ENCODE results near the gene GON4L.
"Not testable (repeated sequence)": the region's sequence is repeated elsewhere in the genome, so short reads cannot be mapped to it uniquely, and the experiment has no call there.

The GON4L gene

GRCh38 chr1:155856975-155857930 is at the start of gene GON4L:
Gene GON4L (minus strand): TSS chr1:155857214. CDS start chr1:155853780, 3,434 bp downstream.
- peak; percentile 76 to 84 for DNase-seq (ENCODE audit: low read depth in 1 of 2, low spot score in 1 of 2)

DNA sequence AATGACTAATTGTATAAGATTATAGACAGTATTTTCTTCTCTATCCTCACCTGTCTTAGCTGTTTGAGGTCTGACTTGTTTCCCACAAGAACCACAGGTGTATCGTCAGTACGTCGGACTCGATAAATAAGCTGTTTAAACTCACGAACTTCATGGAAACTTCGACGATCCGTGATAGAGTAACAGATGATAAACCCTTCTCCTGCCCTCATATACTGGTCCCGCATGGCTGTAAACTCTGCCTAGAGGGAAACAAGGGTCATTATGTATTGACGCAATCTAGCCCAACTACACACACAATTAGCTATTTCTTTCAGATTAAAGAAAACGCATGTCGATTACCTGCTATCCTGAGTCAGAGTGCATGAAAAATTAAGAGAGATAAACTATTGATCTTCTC is 47.2 kb upstream of the GON4L start:
- DNase-seq (ENCODE audit: low read depth in 1 of 2, low spot score in 1 of 2): no peak

GRCh38 chr1:155900161-155900560 is 43.1 kb upstream of the GON4L start:
- DNase-seq (ENCODE audit: low read depth in 1 of 2, low spot score in 1 of 2): no peak

DNA sequence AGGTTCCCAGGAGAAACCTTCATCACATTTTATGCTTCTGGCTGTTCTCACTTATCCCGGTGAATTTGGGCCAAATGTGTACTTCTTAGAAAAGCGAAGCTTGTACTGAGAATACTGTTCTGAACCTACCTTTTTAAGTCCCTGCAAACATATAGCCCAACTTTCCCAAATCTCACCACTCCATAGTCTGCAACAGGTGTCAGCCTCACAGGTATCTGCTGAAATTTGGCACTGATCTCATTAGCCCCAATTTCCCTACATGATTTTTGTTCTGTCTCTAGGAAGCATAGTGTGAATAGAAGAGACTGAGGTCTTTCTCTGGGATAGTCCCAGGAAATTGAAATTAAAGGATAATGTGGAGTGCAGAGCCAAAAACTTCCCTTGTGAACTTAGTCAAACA is 42.7 kb upstream of the GON4L start:
- DNase-seq (ENCODE audit: low read depth in 1 of 2, low spot score in 1 of 2): no peak

DNA sequence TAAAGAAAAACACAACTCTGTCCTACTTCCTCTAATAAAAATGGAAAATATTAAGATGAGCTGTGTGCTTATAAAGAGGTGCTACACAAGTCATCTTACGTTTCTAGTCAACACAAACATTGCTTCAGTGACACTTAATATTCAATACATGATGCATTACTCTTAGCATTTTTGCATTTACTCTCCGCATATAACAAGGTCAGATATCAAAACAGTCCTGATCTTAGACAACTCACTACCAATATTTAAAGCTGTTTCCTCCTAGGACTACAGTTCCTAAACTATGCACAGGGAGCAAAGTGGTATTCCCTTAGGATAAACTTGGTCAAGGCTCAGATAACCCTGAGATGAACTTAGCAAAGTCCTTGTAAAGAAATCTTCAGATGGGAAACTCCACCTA is 41.9 kb upstream of the GON4L start:
- DNase-seq (ENCODE audit: low read depth in 1 of 2, low spot score in 1 of 2): no peak

DNA sequence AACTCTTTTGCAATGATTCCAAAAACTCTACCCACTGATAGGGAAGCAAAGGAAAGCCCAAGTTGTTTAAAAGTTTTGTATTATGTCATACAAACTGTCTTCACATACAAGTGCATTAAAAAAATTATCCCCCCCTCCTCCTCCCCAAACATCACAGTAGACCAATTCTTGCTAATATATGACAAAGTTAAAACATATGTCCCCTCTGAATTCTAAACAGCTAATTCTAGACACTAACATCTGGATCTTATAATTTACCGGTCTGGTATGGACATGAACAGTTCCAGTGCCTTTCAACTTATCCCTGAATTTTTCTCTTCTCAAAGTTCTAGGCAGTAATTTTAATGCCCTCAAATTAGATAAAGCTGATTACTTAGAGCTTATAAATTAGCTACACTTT is 40.7 kb upstream of the GON4L start:
- no peak for DNase-seq (ENCODE audit: low read depth in 1 of 2, low spot score in 1 of 2)

- not testable (repeated sequence) for DNase-seq (ENCODE audit: low read depth in 1 of 2, low spot score in 1 of 2)
Observed at GRCh38 chr1:155896476-155896875, 39.5 kb upstream of the GON4L start.

- DNase-seq (ENCODE audit: low read depth in 1 of 2, low spot score in 1 of 2): not testable (repeated sequence)
Observed at GRCh38 chr1:155895617-155896016, 38.6 kb upstream of the GON4L start.

DNA sequence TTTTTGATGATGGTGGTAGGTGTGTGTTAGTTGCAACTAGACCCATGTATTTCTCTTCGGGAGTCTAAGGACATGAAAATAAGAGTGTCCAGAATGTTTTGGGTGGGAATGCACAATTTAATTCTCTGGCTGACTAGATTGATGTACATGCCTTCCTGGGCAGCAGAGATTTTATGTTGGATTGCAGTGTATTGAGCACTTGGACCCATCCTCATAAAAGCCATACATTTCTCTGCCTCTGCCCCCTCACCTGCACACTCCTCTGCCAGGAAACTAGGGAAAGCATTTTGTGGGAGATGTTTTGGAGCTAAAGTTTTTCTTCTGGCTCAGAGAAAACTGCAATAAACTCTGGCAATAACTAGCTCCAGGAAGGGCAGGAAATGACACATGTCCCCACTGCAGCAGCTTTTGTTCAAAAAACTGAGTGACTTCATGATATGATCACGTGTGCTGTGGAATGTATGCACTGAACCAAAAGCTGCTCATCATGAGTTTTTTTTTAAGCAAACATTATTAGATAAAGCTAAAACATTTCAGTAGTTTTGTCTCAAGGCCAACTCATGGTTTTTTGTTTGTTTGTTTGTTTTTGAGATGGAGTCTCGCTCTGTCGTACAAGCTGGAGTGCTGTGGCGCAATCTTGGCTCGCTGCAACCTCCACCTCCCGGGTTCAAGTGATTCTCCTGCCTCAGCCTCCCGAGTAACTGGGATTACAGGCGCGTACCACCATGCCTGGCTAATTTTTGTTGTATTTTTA is 36.6 kb upstream of the GON4L start:
- DNase-seq (ENCODE audit: low read depth in 1 of 2, low spot score in 1 of 2): no peak

DNA sequence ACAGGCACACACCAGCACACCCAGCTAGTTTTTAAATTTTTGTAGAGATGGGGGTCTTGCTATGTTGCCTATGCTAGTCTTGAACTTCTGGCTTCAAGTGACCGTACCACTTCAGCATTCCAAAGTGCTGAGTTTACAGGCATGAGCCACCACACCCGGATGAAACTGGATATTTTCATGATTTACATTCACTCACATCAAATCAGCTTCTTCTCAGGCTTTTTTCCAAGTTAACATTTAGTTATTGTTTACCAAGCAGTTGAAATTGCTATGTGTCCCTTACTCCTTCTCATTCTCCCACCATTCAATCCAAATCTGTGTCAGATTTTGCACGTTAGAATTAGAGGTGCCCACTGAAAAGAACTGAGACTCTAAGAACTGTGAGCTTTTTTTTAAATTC is 35.8 kb upstream of the GON4L start:
- DNase-seq (ENCODE audit: low read depth in 1 of 2, low spot score in 1 of 2): no peak

DNA sequence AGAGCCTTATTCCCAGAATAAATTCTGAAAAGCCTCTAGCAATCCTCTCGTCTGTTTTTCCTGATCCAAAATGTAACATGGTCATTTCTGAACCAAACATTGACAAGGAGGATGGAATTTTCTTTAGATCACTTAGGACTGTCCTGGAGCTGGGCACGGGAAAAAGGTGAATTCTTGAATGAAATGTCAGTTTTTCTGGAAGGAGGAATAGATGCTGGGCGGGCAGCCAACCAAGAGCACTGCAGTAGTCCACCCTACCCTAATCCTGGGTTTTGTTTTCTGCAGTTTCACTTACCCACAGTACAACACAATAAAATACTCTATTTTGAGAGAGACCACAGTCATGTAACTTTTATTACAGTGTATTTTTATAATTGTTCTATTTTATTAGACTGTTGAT is 33.2 kb upstream of the GON4L start:
- no peak for DNase-seq (ENCODE audit: low read depth in 1 of 2, low spot score in 1 of 2)

- no peak for DNase-seq (ENCODE audit: low read depth in 1 of 2, low spot score in 1 of 2)
Observed at GRCh38 chr1:155889566-155889965, 32.6 kb upstream of the GON4L start.

DNA sequence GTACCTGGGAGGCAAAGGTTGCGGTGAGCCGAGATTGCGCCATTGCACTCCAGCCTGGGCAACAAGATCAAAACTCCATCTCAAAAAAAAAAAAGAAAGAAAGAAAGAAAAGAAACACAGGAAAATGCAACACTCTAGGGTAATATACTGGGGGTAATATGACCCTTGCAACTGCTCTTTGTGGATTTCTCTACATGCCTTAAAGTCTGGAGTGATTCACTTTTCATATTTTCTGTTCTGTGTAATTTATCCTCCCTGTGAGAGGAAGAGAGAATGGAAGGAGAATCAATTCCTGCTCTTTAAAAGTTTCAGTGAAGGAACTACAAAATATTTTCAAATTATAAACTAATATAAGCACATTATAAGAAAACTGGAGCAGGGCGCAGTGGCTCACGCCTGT is 31.5 kb upstream of the GON4L start:
- no peak for DNase-seq (ENCODE audit: low read depth in 1 of 2, low spot score in 1 of 2)

GRCh38 chr1:155884982-155885381 is 28.0 kb upstream of the GON4L start:
- no peak for DNase-seq (ENCODE audit: low read depth in 1 of 2, low spot score in 1 of 2)

GRCh38 chr1:155884031-155884960 is 27.3 kb upstream of the GON4L start:
- DNase-seq (ENCODE audit: low read depth in 1 of 2, low spot score in 1 of 2): no peak

GRCh38 chr1:155882766-155883165 is 25.8 kb upstream of the GON4L start:
- DNase-seq (ENCODE audit: low read depth in 1 of 2, low spot score in 1 of 2): no peak

GRCh38 chr1:155882235-155882634 is 25.2 kb upstream of the GON4L start:
- DNase-seq (ENCODE audit: low read depth in 1 of 2, low spot score in 1 of 2): no peak

DNA sequence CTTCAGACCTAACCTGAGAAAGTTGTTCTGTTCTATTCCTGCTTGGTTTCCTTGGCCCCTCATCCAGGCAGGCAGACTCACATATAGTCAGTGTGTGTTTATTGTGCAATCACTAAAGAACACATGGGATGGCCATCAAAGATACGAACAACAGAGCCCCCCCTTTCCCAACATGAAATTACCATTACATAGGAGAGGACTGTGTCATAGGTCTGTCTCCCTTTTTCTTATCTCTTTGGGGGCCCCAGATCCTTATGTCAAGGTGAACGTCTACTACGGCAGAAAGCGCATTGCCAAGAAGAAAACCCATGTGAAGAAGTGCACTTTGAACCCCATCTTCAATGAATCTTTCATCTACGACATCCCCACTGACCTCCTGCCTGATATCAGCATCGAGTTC is 23.9 kb upstream of the GON4L start:
- DNase-seq (ENCODE audit: low read depth in 1 of 2, low spot score in 1 of 2): no peak

GRCh38 chr1:155880251-155880650 is 23.2 kb upstream of the GON4L start:
- no peak for DNase-seq (ENCODE audit: low read depth in 1 of 2, low spot score in 1 of 2)

- no peak for DNase-seq (ENCODE audit: low read depth in 1 of 2, low spot score in 1 of 2)
Observed at GRCh38 chr1:155877945-155878344, 20.9 kb upstream of the GON4L start.

- no peak for DNase-seq (ENCODE audit: low read depth in 1 of 2, low spot score in 1 of 2)
Observed at GRCh38 chr1:155873860-155874259, 16.8 kb upstream of the GON4L start.

All from activated T-helper 1 cell treated with anti-CD3 and anti-CD28 coated beads, Interleukin-2, amount 50 U/mL, for 16 hours (primary cell).